GM23248 (cell line): ENCODE data around the gene WWOX.

Source experiments
- EZH2 ChIP-seq: fragments of 200-600 bp; sonication (generic); IDR thresholded peaks from 2 replicates; pipeline ENCODE4 v1.6.1; 2018; ENCODE audit warnings: antibody characterized with exemption, mild to moderate bottlenecking; ENCODE audit not compliant: insufficient read depth, poor library complexity, severe bottlenecking
- EZH2phosphoT487 ChIP-seq: fragments of 200-600 bp; sonication (generic); IDR thresholded peaks from 2 replicates; pipeline ENCODE4 v1.6.1; 2018; ENCODE audit warnings: antibody characterized with exemption, moderate library complexity, mild to moderate bottlenecking, low read depth; ENCODE audit not compliant: insufficient read depth

DNA sequence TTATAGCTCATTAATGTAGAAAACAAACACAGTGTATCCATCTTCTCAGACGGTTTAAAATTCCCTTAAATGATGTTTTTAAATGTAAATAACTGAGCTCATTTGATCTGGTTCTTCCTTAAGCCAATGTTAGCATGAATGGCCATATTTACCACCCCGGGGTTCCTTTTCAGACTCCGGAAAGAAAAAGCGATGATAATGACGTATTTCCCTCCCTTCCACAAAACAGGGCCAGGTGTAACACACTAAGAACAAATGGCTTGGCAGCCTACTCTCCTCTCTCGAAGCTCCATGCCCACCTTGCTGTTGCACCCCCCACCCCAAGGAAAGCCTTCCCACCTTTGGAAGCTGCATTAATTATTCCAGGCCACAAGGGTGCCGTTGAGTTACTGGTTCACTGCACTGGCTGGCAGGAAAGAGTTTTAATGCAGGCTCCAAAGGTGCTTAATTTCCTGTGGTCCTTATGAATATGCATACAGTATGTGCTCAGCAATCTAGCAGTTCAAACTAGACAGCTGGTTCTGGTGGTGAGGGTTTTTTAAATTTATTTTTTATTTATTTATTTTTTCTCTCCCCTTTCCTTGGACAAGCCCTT lies 378.9 kb downstream of the WWOX start:
- TF ChIP-seq EZH2phosphoT487 (no peak), EZH2 (no peak)
